ENCODE data around the gene RNF227.

- TF ChIP-seq ETV6 (conservative IDR thresholded peaks at IDR 0.05 in 1 of 2, IDR thresholded peaks at IDR 0.05 in 1 of 2; ENCODE audit: borderline replicate concordance in 1 of 2, low read depth in 1 of 2): no peak
- TF ChIP-seq E2F8 (IDR thresholded peaks at IDR 0.05; ENCODE audit: low read depth, partially characterized antibody): no peak
- TF ChIP-seq POLR2AphosphoS5 (IDR thresholded peaks at IDR 0.05; ENCODE audit: low read length): no peak
- TF ChIP-seq EP300 (IDR thresholded peaks at IDR 0.05; ENCODE audit: borderline replicate concordance in 1 of 2, control insufficient read depth in 1 of 2, low read depth in 2 of 2, low read length in 2 of 2): no peak
- TF ChIP-seq RFX5 (IDR thresholded peaks at IDR 0.05; ENCODE audit: low read depth, low read length): no peak
- TF ChIP-seq ZBTB33 (IDR thresholded peaks at IDR 0.05): no peak
- TF ChIP-seq SPI1 (IDR thresholded peaks at IDR 0.05; ENCODE audit: borderline replicate concordance, insufficient read depth, low read depth, low read length): no peak
Measured at GRCh38 chr17:7947651-7948050, 31.6 kb upstream of the RNF227 start.

All from GM12878 (cell line).